ENCODE measurements around the gene CLIP1. TPM values are rescaled to one million over a fixed set of nuclear protein-coding genes. Genes with fewer than 3 reads are reported as not detected.
"Not testable (repeated sequence)": the region's sequence is repeated elsewhere in the genome, so short reads cannot be mapped to it uniquely, and the experiment has no call there.

Gene CLIP1
- total RNA-seq, 6 experiments from 2014 or later = 35.4 to 63.4 (median 43.1) TPM

DNA sequence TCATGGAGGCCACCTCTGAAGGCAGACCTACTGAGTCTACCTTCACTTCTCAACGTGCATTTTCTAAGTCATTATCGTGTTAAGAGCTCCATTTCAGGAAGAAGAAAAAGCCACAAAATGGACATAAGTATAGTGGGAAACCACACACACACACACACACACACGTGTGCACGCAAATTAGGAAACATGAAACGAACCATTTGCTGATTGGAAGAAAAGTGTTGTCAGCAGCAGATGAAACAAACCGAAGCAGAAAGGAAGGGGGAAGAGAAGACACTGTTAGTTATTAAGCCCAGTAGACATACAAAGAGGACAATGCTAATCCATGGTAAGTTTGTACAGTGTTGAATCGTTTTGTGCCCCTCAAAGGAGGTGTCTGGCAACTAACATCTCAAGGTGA, 146.2 kb downstream of the CLIP1 start:
- no peak for ATAC-seq
- peaks cover 0 to 87% (median 20%) of the 10 kb centered on the region in 4 donors for H3K36me3 ChIP-seq
- H3K9me3 ChIP-seq = no peaks in the 10 kb centered on the region
- H3K27ac ChIP-seq = no peak overlapping the region
- no peaks in the 10 kb centered on the region for H3K27me3 ChIP-seq
- H3K4me3 ChIP-seq = no peak overlapping the region
- no peaks in the 10 kb centered on the region for H3K4me1 ChIP-seq
- WGBS (ENCODE audit: insufficient coverage, low coverage, low lambda C conversion rate, missing lambda C conversion rate) = 54% methylated on average over 5 of the region's 7 CpGs
- intact Hi-C loops (cut with DNase I) = no loop called here
- DNase-seq = no peak
- TF ChIP-seq, protein P1, sequence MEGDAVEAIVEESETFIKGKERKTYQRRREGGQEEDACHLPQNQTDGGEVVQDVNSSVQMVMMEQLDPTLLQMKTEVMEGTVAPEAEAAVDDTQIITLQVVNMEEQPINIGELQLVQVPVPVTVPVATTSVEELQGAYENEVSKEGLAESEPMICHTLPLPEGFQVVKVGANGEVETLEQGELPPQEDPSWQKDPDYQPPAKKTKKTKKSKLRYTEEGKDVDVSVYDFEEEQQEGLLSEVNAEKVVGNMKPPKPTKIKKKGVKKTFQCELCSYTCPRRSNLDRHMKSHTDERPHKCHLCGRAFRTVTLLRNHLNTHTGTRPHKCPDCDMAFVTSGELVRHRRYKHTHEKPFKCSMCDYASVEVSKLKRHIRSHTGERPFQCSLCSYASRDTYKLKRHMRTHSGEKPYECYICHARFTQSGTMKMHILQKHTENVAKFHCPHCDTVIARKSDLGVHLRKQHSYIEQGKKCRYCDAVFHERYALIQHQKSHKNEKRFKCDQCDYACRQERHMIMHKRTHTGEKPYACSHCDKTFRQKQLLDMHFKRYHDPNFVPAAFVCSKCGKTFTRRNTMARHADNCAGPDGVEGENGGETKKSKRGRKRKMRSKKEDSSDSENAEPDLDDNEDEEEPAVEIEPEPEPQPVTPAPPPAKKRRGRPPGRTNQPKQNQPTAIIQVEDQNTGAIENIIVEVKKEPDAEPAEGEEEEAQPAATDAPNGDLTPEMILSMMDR (IDR thresholded peaks at IDR 0.05) = no peak
- no peak for TF ChIP-seq POLR2A (IDR thresholded peaks at IDR 0.05)

DNA sequence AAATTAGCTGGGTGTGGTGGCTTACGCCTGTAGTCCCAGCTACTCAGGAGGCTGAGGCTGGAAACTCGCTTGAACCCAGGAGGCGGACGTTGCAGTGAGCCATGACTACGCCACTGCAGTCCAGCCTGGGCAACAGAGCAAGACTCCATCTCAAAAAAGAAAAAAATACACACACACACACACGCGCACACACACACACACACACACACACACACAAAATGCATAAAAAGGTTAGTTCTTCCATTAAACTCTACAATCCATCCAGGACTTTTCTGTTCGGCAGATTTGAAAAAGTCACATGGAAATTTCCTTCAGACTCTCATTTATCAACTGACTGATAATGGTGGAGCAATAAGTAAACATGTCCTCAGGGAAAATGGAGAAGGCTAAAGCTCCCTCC, 147.0 kb downstream of the CLIP1 start:
- DNase-seq (no peak), ATAC-seq (no peak)
- no peak for TF ChIP-seq POLR2A (IDR thresholded peaks at IDR 0.05)
- no peaks in the 10 kb centered on the region for H3K4me1 ChIP-seq
- H3K9me3 ChIP-seq = no peaks in the 10 kb centered on the region
- H3K27ac ChIP-seq = no peak overlapping the region
- no peak overlapping the region for H3K4me3 ChIP-seq
- no peaks in the 10 kb centered on the region for H3K27me3 ChIP-seq
- peaks cover 0 to 83% (median 16%) of the 10 kb centered on the region in 4 donors for H3K36me3 ChIP-seq
- intact Hi-C loops (cut with DNase I) = no loop called here
- WGBS (ENCODE audit: insufficient coverage, low coverage, low lambda C conversion rate, missing lambda C conversion rate) = 73% methylated on average over 4 of the region's 8 CpGs

DNA sequence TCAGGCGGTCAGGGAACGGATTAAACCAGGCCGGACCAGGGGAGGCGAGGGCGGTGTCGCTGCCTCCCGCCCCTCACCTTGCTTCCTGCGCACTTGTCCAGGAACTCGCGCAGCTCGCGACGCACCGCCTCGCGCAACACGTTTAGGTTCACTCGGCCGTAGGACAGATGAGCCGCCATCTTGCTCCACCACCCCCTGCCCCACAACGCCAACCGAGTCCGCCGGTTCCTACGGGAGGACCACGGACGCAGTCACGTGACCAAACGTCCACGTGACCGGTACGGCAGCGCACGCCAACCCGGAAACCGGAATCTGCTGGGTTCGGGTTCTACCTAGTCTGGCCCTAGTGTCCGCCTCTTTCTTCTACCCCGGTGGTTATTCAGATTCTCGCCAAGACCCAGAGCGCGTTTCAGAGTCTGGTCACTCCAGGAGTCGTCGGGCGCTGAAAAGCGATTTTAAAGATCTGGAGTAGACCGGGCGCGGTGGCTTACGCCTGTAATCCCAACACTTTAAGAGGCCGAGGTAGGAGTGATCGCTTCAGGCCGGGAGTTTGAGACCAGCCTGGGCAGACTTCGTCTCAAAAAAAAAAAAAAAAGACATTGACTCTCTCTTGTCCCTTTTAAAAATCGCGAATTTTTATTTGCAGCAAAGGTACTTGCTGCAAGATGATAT, 156.1 kb downstream of the CLIP1 start, which contains the start of gene VPS33A:
Gene VPS33A (minus strand): TSS at position 265 of the 672 bp plus-strand sequence. CDS start 86 bp downstream, at position 179.
- Histone ChIP-seq H3K27ac (peak within 1 kb of the TSS; percentile 61 to 87 (median 84)), H3K36me3 (peaks cover 0 to 17% (median 9%) of the 10 kb centered on the region in 4 donors), H3K4me3 (peak within 1 kb of the TSS; percentile 87 to 98 (median 97)), H3K4me1 (peaks cover 0 to 11% (median 5%) of the 10 kb centered on the region in 4 donors), H3K27me3 (no peaks in the 10 kb centered on the region), H3K9me3 (no peaks in the 10 kb centered on the region)
- DNase-seq (peak; percentile 96 to 97 (median 96)), ATAC-seq (peak; percentile 95)
- under 1% methylated on average over 33 of the region's 56 CpGs for WGBS (ENCODE audit: insufficient coverage, low coverage, low lambda C conversion rate, missing lambda C conversion rate)
- intact Hi-C loops (cut with DNase I) = no loop called here
- TF ChIP-seq, protein P1 (IDR thresholded peaks at IDR 0.05) = no peak
- peak; percentile 51 for TF ChIP-seq POLR2A (IDR thresholded peaks at IDR 0.05)

DNA sequence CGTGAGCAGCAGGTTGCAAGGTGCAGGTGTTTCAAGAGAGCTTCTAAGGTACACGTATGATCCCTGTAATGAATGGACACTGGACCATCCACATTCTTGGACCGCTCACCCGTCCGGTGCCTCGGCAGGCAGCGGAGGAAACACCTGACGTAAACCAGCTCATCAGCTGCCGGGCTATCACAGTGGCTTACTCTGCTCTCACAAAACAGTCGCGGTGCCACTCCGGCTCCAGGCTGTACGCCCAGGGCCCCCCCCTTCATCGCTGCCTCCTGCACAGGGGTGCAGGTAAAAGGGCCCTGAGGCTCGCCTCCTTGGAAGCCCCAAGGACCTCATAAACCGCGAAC, 156.6 kb downstream of the CLIP1 start:
- 4% methylated on average over 3 of the region's 17 CpGs for WGBS (ENCODE audit: insufficient coverage, low coverage, low lambda C conversion rate, missing lambda C conversion rate)
- H3K27me3 ChIP-seq = no peaks in the 10 kb centered on the region
- peak overlapping the region; percentile 87 to 98 (median 97) for H3K4me3 ChIP-seq
- no peak for TF ChIP-seq POLR2A (IDR thresholded peaks at IDR 0.05)
- TF ChIP-seq, protein P1 (IDR thresholded peaks at IDR 0.05) = no peak
- no peaks in the 10 kb centered on the region for H3K9me3 ChIP-seq
- DNase-seq = peak in 1 of 3 donors; percentile 63
- peaks cover 0 to 11% (median 5%) of the 10 kb centered on the region in 4 donors for H3K4me1 ChIP-seq
- peak overlapping the region; percentile 61 to 87 (median 84) for H3K27ac ChIP-seq
- H3K36me3 ChIP-seq = peaks cover 0 to 21% (median 10%) of the 10 kb centered on the region in 4 donors
- peak; percentile 59 to 69 (median 62) for ATAC-seq
- intact Hi-C loops (cut with DNase I) = no loop called here

DNA sequence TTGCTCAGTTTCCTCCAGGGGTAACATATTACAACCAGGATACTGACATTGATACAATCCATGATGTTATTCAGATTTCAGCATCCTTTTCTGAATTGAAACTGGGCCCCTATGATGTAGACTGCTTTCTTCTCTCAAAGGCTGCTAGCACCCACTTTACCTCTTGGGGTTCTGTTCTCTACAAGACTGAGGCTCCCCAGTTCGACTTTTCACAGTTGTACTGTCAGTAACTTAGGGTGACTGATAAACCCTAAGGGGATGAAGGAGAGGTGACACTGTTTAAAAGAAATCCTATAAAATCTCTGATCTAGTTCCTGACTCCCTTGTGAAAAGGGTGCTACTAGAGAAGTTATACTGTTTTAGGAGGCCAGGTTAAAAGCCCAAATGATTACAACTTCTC, 157.0 kb downstream of the CLIP1 start:
- intact Hi-C loops (cut with DNase I) = no loop called here
- Histone ChIP-seq H3K27me3 (no peaks in the 10 kb centered on the region), H3K4me3 (peak overlapping the region; percentile 87 to 98 (median 97)), H3K36me3 (peaks cover 0 to 22% (median 12%) of the 10 kb centered on the region in 4 donors), H3K9me3 (no peaks in the 10 kb centered on the region), H3K27ac (peak overlapping the region; percentile 61 to 87 (median 84)), H3K4me1 (peaks cover 0 to 11% (median 5%) of the 10 kb centered on the region in 4 donors)
- no peak for DNase-seq
- ATAC-seq = no peak
- WGBS (ENCODE audit: insufficient coverage, low coverage, low lambda C conversion rate, missing lambda C conversion rate) = 0% methylated on average over 1 of the region's 1 CpG
- TF ChIP-seq, protein P1 (IDR thresholded peaks at IDR 0.05) = no peak
- no peak for TF ChIP-seq POLR2A (IDR thresholded peaks at IDR 0.05)

DNA sequence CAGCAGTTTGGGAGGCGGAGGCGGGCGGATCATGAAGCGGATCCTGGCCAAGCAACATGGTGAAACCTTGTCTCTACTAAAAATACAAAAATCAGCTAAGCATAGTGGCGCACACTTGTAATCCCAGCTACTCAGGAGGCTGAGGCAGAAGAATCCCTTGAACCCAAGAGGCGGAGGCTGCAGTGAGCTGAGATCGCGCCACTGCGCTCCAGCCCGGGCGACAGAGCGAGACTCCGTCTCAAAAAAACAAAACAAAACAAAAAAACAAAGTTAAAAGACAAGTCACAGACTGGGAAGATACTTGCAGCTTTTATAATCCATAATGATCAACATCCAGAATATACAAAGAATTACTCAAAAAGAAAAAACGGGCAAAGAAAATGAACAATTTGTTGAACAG, 161.7 kb downstream of the CLIP1 start:
- H3K4me3 ChIP-seq; ATAC-seq; DNase-seq; H3K27ac ChIP-seq; intact Hi-C loops (cut with DNase I); H3K27me3 ChIP-seq; H3K9me3 ChIP-seq: not testable (repeated sequence)
- 80% methylated on average over 12 of the region's 14 CpGs for WGBS (ENCODE audit: insufficient coverage, low coverage, low lambda C conversion rate, missing lambda C conversion rate)
- Histone ChIP-seq H3K36me3 (peaks cover 0 to 60% (median 18%) of the 10 kb centered on the region in 4 donors), H3K4me1 (peaks cover 0 to 11% (median 5%) of the 10 kb centered on the region in 4 donors)

DNA sequence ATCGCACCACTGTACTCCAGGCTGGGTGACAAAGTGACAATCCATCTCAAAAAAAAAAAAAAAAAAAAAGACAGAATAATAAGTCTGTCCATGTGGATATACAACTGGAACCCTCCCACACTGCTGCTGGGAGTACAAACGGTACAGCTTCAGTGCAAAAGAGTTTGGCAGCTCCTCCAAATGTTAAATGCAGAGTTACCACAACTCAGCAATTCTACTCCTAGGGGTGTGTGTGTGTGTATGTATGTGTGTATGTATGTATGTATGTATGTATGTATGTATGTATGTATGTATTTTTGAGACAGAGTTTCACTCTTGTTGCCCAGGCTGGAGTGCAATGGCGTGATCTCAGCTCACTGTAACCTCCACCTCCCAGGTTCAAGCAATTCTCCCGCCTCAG, 163.5 kb downstream of the CLIP1 start:
- peaks cover 0 to 60% (median 18%) of the 10 kb centered on the region in 4 donors for H3K36me3 ChIP-seq
- 90% methylated on average over 1 of the region's 4 CpGs for WGBS (ENCODE audit: insufficient coverage, low coverage, low lambda C conversion rate, missing lambda C conversion rate)
- H3K4me3 ChIP-seq; H3K9me3 ChIP-seq; H3K27ac ChIP-seq; H3K27me3 ChIP-seq; intact Hi-C loops (cut with DNase I); H3K4me1 ChIP-seq; ATAC-seq; DNase-seq: not testable (repeated sequence)
